ENCODE measurements around the gene SMIM38. TPM values are rescaled to one million over a fixed set of nuclear protein-coding genes. Genes with fewer than 3 reads are reported as not detected.

Gene SMIM38
- total and polyA plus RNA-seq, 4 donors: 0.03 to 1.7 (median 0.07) TPM

DNA sequence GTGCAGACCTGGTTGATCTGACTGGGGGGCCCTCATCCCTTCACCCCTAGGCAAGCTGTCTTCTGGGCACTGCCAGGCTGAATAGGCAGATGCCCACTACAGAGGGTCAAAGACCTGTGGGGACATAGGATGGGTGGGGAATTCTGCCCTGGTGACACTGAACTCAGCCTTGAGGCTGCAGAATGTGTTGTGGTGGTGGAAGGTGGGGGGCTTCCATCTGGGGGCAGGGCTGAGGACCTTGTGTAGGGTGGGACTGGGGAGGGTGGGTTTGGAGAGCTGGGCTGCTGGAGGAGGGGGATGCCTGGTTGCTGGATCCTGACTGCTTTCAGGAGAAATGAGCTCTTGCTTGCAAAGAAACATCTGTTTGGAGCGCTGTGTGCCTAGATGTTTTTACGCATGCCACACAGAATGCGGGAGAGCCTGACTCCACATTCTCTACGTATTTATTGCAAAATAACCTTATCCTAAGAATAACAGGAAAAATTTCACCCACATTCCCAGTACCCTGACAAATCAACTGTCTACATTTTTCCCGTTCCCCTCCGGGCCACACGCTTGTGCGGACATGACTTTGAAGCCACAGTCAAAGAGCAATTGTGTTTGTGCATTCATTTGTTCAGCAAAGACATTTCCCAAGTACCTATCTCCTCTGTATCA is 18.3 kb downstream of the SMIM38 start:
- Histone ChIP-seq H3K36me3 (ENCODE audit: control insufficient read depth in 4 of 4, insufficient read depth in 3 of 4, low read depth in 1 of 4, low read length in 3 of 4) (no peaks in the 10 kb centered on the region), H3K4me3 (ENCODE audit: low read depth in 1 of 3, low read length in 3 of 3) (no peak overlapping the region), H3K27me3 (ENCODE audit: control insufficient read depth in 4 of 4, insufficient read depth in 4 of 4, low read length in 3 of 4) (no peaks in the 10 kb centered on the region), H3K9me3 (ENCODE audit: control insufficient read depth in 4 of 4, low read length in 3 of 4) (no peaks in the 10 kb centered on the region), H3K9ac (ENCODE audit: low read depth in 1 of 2, low read length in 2 of 2) (no peak overlapping the region), H3K27ac (ENCODE audit: low read depth in 1 of 2, low read length in 2 of 2) (no peak overlapping the region), H3K4me1 (ENCODE audit: control insufficient read depth in 4 of 4, insufficient read depth in 4 of 4, low read length in 3 of 4) (no peaks in the 10 kb centered on the region)
- DNase-seq (ENCODE audit: low spot score): no peak
- TF ChIP-seq HNF4G (IDR thresholded peaks at IDR 0.05) (no peak), FOXA1 (IDR thresholded peaks at IDR 0.05) (no peak), SP1 (IDR thresholded peaks at IDR 0.05) (no peak), EGR1 (IDR thresholded peaks at IDR 0.05; ENCODE audit: low read depth in 2 of 2) (no peak), YY1 (IDR thresholded peaks at IDR 0.05) (no peak), TAF1 (conservative IDR thresholded peaks at IDR 0.05) (no peak), HNF4A (conservative IDR thresholded peaks at IDR 0.05) (no peak), JUND (IDR thresholded peaks at IDR 0.05) (no peak), GABPA (IDR thresholded peaks at IDR 0.05 in 1 of 2, conservative IDR thresholded peaks at IDR 0.05 in 1 of 2) (no peak), FOXA2 (IDR thresholded peaks at IDR 0.05) (no peak), RXRA (IDR thresholded peaks at IDR 0.05) (no peak), RAD21 (IDR thresholded peaks at IDR 0.05) (no peak), NR2F2 (IDR thresholded peaks at IDR 0.05) (no peak)
- TF ChIP-seq, protein P1, sequence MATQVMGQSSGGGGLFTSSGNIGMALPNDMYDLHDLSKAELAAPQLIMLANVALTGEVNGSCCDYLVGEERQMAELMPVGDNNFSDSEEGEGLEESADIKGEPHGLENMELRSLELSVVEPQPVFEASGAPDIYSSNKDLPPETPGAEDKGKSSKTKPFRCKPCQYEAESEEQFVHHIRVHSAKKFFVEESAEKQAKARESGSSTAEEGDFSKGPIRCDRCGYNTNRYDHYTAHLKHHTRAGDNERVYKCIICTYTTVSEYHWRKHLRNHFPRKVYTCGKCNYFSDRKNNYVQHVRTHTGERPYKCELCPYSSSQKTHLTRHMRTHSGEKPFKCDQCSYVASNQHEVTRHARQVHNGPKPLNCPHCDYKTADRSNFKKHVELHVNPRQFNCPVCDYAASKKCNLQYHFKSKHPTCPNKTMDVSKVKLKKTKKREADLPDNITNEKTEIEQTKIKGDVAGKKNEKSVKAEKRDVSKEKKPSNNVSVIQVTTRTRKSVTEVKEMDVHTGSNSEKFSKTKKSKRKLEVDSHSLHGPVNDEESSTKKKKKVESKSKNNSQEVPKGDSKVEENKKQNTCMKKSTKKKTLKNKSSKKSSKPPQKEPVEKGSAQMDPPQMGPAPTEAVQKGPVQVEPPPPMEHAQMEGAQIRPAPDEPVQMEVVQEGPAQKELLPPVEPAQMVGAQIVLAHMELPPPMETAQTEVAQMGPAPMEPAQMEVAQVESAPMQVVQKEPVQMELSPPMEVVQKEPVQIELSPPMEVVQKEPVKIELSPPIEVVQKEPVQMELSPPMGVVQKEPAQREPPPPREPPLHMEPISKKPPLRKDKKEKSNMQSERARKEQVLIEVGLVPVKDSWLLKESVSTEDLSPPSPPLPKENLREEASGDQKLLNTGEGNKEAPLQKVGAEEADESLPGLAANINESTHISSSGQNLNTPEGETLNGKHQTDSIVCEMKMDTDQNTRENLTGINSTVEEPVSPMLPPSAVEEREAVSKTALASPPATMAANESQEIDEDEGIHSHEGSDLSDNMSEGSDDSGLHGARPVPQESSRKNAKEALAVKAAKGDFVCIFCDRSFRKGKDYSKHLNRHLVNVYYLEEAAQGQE (IDR thresholded peaks at IDR 0.05): no peak
- TF ChIP-seq, protein P2, sequence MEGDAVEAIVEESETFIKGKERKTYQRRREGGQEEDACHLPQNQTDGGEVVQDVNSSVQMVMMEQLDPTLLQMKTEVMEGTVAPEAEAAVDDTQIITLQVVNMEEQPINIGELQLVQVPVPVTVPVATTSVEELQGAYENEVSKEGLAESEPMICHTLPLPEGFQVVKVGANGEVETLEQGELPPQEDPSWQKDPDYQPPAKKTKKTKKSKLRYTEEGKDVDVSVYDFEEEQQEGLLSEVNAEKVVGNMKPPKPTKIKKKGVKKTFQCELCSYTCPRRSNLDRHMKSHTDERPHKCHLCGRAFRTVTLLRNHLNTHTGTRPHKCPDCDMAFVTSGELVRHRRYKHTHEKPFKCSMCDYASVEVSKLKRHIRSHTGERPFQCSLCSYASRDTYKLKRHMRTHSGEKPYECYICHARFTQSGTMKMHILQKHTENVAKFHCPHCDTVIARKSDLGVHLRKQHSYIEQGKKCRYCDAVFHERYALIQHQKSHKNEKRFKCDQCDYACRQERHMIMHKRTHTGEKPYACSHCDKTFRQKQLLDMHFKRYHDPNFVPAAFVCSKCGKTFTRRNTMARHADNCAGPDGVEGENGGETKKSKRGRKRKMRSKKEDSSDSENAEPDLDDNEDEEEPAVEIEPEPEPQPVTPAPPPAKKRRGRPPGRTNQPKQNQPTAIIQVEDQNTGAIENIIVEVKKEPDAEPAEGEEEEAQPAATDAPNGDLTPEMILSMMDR (IDR thresholded peaks at IDR 0.05; ENCODE audit: low read depth, low read length, missing input control): no peak
- TF ChIP-seq, protein P3, sequence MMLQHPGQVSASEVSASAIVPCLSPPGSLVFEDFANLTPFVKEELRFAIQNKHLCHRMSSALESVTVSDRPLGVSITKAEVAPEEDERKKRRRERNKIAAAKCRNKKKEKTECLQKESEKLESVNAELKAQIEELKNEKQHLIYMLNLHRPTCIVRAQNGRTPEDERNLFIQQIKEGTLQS (IDR thresholded peaks at IDR 0.05): no peak
- TF ChIP-seq, protein P4, sequence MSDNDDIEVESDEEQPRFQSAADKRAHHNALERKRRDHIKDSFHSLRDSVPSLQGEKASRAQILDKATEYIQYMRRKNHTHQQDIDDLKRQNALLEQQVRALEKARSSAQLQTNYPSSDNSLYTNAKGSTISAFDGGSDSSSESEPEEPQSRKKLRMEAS (IDR thresholded peaks at IDR 0.05): no peak
- TF ChIP-seq, protein P5, sequence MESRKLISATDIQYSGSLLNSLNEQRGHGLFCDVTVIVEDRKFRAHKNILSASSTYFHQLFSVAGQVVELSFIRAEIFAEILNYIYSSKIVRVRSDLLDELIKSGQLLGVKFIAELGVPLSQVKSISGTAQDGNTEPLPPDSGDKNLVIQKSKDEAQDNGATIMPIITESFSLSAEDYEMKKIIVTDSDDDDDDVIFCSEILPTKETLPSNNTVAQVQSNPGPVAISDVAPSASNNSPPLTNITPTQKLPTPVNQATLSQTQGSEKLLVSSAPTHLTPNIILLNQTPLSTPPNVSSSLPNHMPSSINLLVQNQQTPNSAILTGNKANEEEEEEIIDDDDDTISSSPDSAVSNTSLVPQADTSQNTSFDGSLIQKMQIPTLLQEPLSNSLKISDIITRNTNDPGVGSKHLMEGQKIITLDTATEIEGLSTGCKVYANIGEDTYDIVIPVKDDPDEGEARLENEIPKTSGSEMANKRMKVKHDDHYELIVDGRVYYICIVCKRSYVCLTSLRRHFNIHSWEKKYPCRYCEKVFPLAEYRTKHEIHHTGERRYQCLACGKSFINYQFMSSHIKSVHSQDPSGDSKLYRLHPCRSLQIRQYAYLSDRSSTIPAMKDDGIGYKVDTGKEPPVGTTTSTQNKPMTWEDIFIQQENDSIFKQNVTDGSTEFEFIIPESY (IDR thresholded peaks at IDR 0.05): no peak
- 97% methylated on average over 8 of the region's 8 CpGs for whole genome bisulfite sequencing
